Glutamatergic neuron (in vitro differentiated cells): ENCODE measurements around the gene GSTA2. TPM values are rescaled to one million over a fixed set of nuclear protein-coding genes. Genes with fewer than 3 reads are reported as not detected.

Source experiments
- DNase-seq: peaks from one replicate; pipeline ENCODE4 v3.0.0; 2022
- H3K27ac Mint-ChIP-seq: one replicate; pipeline ENCODE4 v1.8.0; 2020; ENCODE audit warnings: mild to moderate bottlenecking, mixed read lengths, inconsistent platforms; ENCODE audit not compliant: unreplicated experiment
- H3K27me3 Mint-ChIP-seq: one replicate; pipeline ENCODE4 v1.8.0; 2020; ENCODE audit warnings: mild to moderate bottlenecking, moderate library complexity, mixed read lengths, inconsistent platforms; ENCODE audit not compliant: unreplicated experiment
- H3K36me3 Mint-ChIP-seq: one replicate; pipeline ENCODE4 v1.8.0; 2020; ENCODE audit warnings: mild to moderate bottlenecking, mixed read lengths, inconsistent platforms; ENCODE audit not compliant: unreplicated experiment
- H3K4me1 Mint-ChIP-seq: one replicate; pipeline ENCODE4 v1.8.0; 2020; ENCODE audit warnings: mild to moderate bottlenecking, low read depth, mixed read lengths, inconsistent platforms; ENCODE audit not compliant: unreplicated experiment
- H3K4me3 Mint-ChIP-seq: one replicate; pipeline ENCODE4 v1.8.0; 2020; ENCODE audit warnings: mild to moderate bottlenecking, mixed read lengths, inconsistent platforms; ENCODE audit not compliant: unreplicated experiment
- H3K9me3 Mint-ChIP-seq: one replicate; pipeline ENCODE4 v1.8.0; 2020; ENCODE audit warnings: mild to moderate bottlenecking, moderate library complexity, mixed read lengths, inconsistent platforms; ENCODE audit not compliant: unreplicated experiment
- total RNA-seq: library from RNA; stranded (reverse); fragmentation: NEBNext Ultra II Directional; extraction: Animal tissue kit (Norgen Biotek cat#: 25700); gene quantifications from one replicate; pipeline ENCODE4 v1.2.1, GENCODE V29; 2021; ENCODE audit not compliant: unreplicated experiment
- TF ChIP-seq, protein P1 (sequence below): fragments of 200-600 bp; sonication (generic); IDR thresholded peaks from one replicate; pipeline ENCODE4 v1.5.0; 2021; ENCODE audit not compliant: partially characterized antibody, unreplicated experiment

GSTA2 gene
- total RNA-seq, 1 donor from 2014 or later = not detected

DNA sequence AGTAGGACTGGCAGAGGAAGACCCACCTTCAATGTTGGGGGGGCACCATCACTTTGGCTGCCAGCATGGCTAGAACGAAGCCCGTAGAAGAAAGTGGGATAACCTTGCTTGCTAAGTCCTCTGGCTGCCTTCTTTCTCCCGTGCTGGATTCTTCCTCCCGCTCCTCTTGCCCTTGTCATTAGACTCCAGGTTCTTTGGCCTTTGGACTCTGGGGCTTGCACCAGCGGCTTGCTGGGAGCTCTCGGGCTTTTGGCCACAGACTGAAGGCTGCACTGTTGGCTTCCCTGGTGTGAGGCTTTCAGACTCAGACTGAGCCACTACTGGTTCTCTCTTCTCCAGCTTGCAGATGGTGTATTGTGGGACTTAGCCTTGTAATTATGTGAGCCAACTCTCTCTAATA, 28.2 kb downstream of the GSTA2 start:
- peaks cover 5% of the 10 kb centered on the region for H3K36me3 Mint-ChIP-seq
- no peak overlapping the region for H3K27ac Mint-ChIP-seq
- no peaks in the 10 kb centered on the region for H3K27me3 Mint-ChIP-seq
- H3K4me1 Mint-ChIP-seq = peaks cover 8% of the 10 kb centered on the region
- H3K9me3 Mint-ChIP-seq = peaks cover 7% of the 10 kb centered on the region
- no peak for DNase-seq
- H3K4me3 Mint-ChIP-seq = no peak overlapping the region
- TF ChIP-seq, protein P1, sequence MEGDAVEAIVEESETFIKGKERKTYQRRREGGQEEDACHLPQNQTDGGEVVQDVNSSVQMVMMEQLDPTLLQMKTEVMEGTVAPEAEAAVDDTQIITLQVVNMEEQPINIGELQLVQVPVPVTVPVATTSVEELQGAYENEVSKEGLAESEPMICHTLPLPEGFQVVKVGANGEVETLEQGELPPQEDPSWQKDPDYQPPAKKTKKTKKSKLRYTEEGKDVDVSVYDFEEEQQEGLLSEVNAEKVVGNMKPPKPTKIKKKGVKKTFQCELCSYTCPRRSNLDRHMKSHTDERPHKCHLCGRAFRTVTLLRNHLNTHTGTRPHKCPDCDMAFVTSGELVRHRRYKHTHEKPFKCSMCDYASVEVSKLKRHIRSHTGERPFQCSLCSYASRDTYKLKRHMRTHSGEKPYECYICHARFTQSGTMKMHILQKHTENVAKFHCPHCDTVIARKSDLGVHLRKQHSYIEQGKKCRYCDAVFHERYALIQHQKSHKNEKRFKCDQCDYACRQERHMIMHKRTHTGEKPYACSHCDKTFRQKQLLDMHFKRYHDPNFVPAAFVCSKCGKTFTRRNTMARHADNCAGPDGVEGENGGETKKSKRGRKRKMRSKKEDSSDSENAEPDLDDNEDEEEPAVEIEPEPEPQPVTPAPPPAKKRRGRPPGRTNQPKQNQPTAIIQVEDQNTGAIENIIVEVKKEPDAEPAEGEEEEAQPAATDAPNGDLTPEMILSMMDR = no peak

DNA sequence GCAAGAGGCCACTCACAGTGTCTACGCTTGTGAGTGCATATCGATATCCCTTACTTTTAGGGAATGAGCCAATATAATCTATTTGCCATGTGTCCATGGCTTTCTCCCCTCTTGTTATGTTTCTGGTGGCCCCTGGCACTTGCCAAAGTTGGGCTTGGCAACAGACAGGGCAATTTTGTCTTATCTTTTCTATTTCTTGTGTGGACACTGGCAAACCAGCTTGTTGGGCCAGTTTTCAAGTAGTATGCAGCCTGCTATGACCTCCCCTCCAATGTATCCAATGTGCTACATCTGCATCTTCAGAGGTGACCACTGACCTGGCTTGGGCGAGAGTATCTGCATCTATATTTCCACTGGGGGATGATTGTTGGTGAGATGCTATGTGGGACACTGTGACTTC, 29.2 kb downstream of the GSTA2 start:
- no peak overlapping the region for H3K4me3 Mint-ChIP-seq
- no peaks in the 10 kb centered on the region for H3K36me3 Mint-ChIP-seq
- H3K4me1 Mint-ChIP-seq = peaks cover 8% of the 10 kb centered on the region
- DNase-seq = no peak
- no peaks in the 10 kb centered on the region for H3K27me3 Mint-ChIP-seq
- H3K9me3 Mint-ChIP-seq = peaks cover 7% of the 10 kb centered on the region
- TF ChIP-seq, protein P1 = no peak
- no peak overlapping the region for H3K27ac Mint-ChIP-seq

DNA sequence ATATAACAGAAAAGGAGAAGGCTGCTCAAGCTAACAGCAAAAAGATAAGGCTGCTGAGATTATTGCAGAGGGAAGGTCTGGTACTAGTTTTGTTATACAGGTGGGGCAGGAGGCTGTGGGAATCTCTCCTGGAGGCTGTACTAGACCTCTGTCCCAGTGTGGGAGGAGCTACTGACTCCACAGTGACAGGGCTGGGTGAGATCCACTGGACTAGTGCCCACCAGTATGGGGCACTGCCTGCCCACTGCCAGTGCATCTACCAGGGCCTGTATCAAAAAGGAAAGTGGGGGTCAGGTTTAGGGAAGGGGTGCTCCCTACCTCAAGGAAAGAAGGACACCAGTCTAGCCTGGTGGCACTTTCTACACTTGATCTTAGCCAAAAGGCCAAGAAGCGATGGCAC, 30.1 kb downstream of the GSTA2 start:
- H3K27ac Mint-ChIP-seq = no peak overlapping the region
- no peak for DNase-seq

DNA sequence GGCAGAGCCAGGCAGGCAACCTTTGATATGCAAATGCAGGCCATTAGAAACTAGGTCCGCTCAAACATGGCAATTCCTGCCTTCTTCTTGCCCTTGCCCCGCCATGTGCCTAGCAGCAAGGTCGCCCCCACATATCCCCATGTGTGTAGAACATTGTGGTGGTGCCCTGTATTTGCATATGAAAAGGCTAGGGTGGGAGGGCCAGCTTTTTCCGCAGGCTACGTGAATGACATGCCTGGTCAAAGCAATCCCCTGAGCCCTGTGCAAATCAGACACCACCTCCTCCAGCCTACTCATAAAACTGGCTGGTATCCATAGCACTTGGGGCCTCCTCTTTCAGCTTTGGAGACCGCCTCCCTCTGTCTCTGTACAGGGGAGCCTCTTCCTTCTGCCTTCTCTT, 31.6 kb downstream of the GSTA2 start:
- DNase-seq = peak; percentile 19
- H3K9me3 Mint-ChIP-seq = peaks cover 7% of the 10 kb centered on the region
- H3K27me3 Mint-ChIP-seq = no peaks in the 10 kb centered on the region
- H3K36me3 Mint-ChIP-seq = no peaks in the 10 kb centered on the region
- TF ChIP-seq, protein P1 = no peak
- H3K4me3 Mint-ChIP-seq = no peak overlapping the region
- peaks cover 8% of the 10 kb centered on the region for H3K4me1 Mint-ChIP-seq
- no peak overlapping the region for H3K27ac Mint-ChIP-seq

More for the DNA sequence above, 30.1 kb downstream of the GSTA2 start:
- Mint-ChIP-seq H3K4me1 (peaks cover 8% of the 10 kb centered on the region), H3K27me3 (no peaks in the 10 kb centered on the region), H3K9me3 (peaks cover 7% of the 10 kb centered on the region), H3K4me3 (no peak overlapping the region), H3K36me3 (no peaks in the 10 kb centered on the region)
- TF ChIP-seq, protein P1 = no peak

DNA sequence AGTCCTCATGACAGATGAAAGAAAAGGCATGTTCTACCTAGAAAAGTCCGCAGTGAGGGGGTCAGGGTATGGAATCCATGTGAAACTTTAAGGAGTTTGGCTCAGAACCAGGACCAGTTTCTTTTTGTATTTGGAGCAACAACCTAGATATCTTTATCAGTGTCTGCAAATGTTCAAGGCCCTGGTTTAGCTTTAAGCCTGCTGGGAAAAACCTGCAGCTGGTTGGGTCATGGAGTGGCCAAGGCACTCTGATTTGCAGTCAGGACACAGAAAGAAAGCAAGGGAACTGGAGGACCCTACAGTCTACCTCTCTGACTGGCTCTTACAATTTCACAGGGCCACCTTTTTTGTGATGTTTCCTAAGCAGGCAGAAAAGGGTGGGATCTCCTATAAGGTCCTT, 33.7 kb downstream of the GSTA2 start:
- H3K9me3 Mint-ChIP-seq = peaks cover 7% of the 10 kb centered on the region
- TF ChIP-seq, protein P1 = no peak
- H3K4me1 Mint-ChIP-seq = peaks cover 8% of the 10 kb centered on the region
- no peak overlapping the region for H3K27ac Mint-ChIP-seq
- DNase-seq = no peak
- peaks cover 2% of the 10 kb centered on the region for H3K27me3 Mint-ChIP-seq
- H3K4me3 Mint-ChIP-seq = no peak overlapping the region
- H3K36me3 Mint-ChIP-seq = no peaks in the 10 kb centered on the region
